GM21737 (cell line): ENCODE results near the gene GLA.

Source experiments
- ATAC-seq: cut with Tn5 transposase; IDR thresholded peaks from one replicate; pipeline ENCODE4 v1.9.1; 2021; ENCODE audit warnings: mild to moderate bottlenecking, moderate library complexity; ENCODE audit not compliant: unreplicated experiment

The GLA gene

GRCh38 chrX:101407748-101408531, at the start of gene GLA, which contains the start of gene HNRNPH2:
Gene GLA, minus strand, starts transcription at chrX:101407925. Its CDS starts 22 bp downstream, at chrX:101407903.
Gene HNRNPH2, plus strand, starts transcription at chrX:101408222. Its CDS starts 3,767 bp downstream, at chrX:101411989.
- ATAC-seq: peak; percentile 93

- no peak for ATAC-seq
Observed at GRCh38 chrX:101452056-101452455, 44.3 kb upstream of the GLA start.

- no peak for ATAC-seq
Observed at GRCh38 chrX:101450961-101451360, 43.2 kb upstream of the GLA start.

- ATAC-seq: no peak
Observed at GRCh38 chrX:101450085-101450484, 42.4 kb upstream of the GLA start.

GRCh38 chrX:101449279-101449678, 41.6 kb upstream of the GLA start:
- no peak for ATAC-seq

GRCh38 chrX:101442085-101442484, 34.4 kb upstream of the GLA start:
- ATAC-seq: no peak

- no peak for ATAC-seq
Observed at GRCh38 chrX:101430457-101431078, 22.8 kb upstream of the GLA start.

- ATAC-seq: no peak
Observed at GRCh38 chrX:101429934-101430333, 22.2 kb upstream of the GLA start.

GRCh38 chrX:101427954-101428353, 20.2 kb upstream of the GLA start:
- ATAC-seq: no peak

GRCh38 chrX:101419489-101419888, 11.8 kb upstream of the GLA start:
- no peak for ATAC-seq

- ATAC-seq: peak; percentile 47
Observed at GRCh38 chrX:101417981-101418841, 10.5 kb upstream of the GLA start.

GRCh38 chrX:101417190-101417589, 9.5 kb upstream of the GLA start:
- ATAC-seq: no peak

GRCh38 chrX:101416691-101417090, 9.0 kb upstream of the GLA start:
- no peak for ATAC-seq

- ATAC-seq: peak; percentile 43
Observed at GRCh38 chrX:101415180-101416145, 7.7 kb upstream of the GLA start.

- no peak for ATAC-seq
Observed at GRCh38 chrX:101411984-101412383, 4.3 kb upstream of the GLA start.

GRCh38 chrX:101410461-101410860, 2.7 kb upstream of the GLA start:
- no peak for ATAC-seq

GRCh38 chrX:101409043-101409442, 1.3 kb upstream of the GLA start:
- ATAC-seq: no peak

GRCh38 chrX:101408532-101408841, 762 bp upstream of the GLA start:
- no peak for ATAC-seq

GRCh38 chrX:101407167-101407747, 468 bp downstream of the GLA start:
- no peak for ATAC-seq

- ATAC-seq: no peak
Observed at GRCh38 chrX:101399825-101400224, 7.9 kb downstream of the GLA start.
